OCI-LY1 (cell line): ENCODE data around the gene FNIP2.

Experiments
- H2AFZ ChIP-seq: fragments of 200-600 bp; sonication (generic), shearing (Covaris generic); 2 replicates; pipeline ENCODE4 v1.6.0; 2014; ENCODE audit warnings: antibody characterized with exemption, mild to moderate bottlenecking, low read length
- H3F3A ChIP-seq: fragments of 200-600 bp; sonication (generic), shearing (Covaris generic); 2 replicates; pipeline ENCODE4 v1.6.0; 2014; ENCODE audit warnings: mild to moderate bottlenecking, antibody characterized with exemption, low read length, moderate library complexity; ENCODE audit not compliant: insufficient read depth
- H3K27ac ChIP-seq: fragments of 200-600 bp; sonication (generic); 2 replicates; pipeline ENCODE4 v1.5.1; 2014; ENCODE audit warnings: low read length, mixed run types, mild to moderate bottlenecking, low read depth; ENCODE audit not compliant: poor library complexity, severe bottlenecking
- H3K27me3 ChIP-seq: fragments of 200-600 bp; sonication (generic); 2 replicates; pipeline ENCODE4 v1.6.0; 2014; ENCODE audit warnings: antibody characterized with exemption, mild to moderate bottlenecking, low read length, moderate library complexity; ENCODE audit not compliant: insufficient read depth
- H3K36me3 ChIP-seq: fragments of 200-600 bp; sonication (generic); 2 replicates; pipeline ENCODE4 v1.6.1; 2014; ENCODE audit warnings: mild to moderate bottlenecking, antibody characterized with exemption, low read length, moderate library complexity, mixed read lengths; ENCODE audit not compliant: insufficient read depth
- H3K4me1 ChIP-seq: fragments of 200-600 bp; sonication (generic); 2 replicates; pipeline ENCODE4 v1.5.1; 2014; ENCODE audit warnings: mild to moderate bottlenecking, low read length, moderate library complexity; ENCODE audit not compliant: insufficient read depth, severe bottlenecking
- H3K4me2 ChIP-seq: fragments of 200-600 bp; sonication (generic), shearing (Covaris generic); 2 replicates; pipeline ENCODE4 v1.6.1; 2014; ENCODE audit warnings: low read length
- H3K4me3 ChIP-seq: fragments of 200-600 bp; sonication (generic); 2 replicates; pipeline ENCODE4 v1.5.1; 2014; ENCODE audit warnings: low read length, low read depth, mild to moderate bottlenecking, mixed read lengths; ENCODE audit not compliant: poor library complexity, severe bottlenecking
- H3K79me2 ChIP-seq: fragments of 200-600 bp; shearing (Covaris generic); 2 replicates; pipeline ENCODE4 v1.6.1; 2016; ENCODE audit warnings: mixed run types, low read length, mixed read lengths; ENCODE audit not compliant: insufficient read depth
- H3K9ac ChIP-seq: fragments of 200-600 bp; sonication (generic), shearing (Covaris generic); 2 replicates; pipeline ENCODE4 v1.6.1; 2014; ENCODE audit warnings: mild to moderate bottlenecking, low read length, mixed read lengths
- H3K9me2 ChIP-seq: fragments of 200-600 bp; sonication (generic), shearing (Covaris generic); 2 replicates; pipeline ENCODE4 v1.6.1; 2014; ENCODE audit warnings: low read depth, mild to moderate bottlenecking, low read length, mixed read lengths
- H3K9me3 ChIP-seq: fragments of 200-600 bp; shearing (Covaris generic); 2 replicates; pipeline ENCODE4 v1.6.1; 2014; ENCODE audit warnings: low read length, mixed read lengths
- H4K20me1 ChIP-seq: fragments of 200-600 bp; sonication (generic), shearing (Covaris generic); 2 replicates; pipeline ENCODE4 v1.6.0; 2016; ENCODE audit warnings: mild to moderate bottlenecking, low read length; ENCODE audit not compliant: insufficient read depth
- EZH2 ChIP-seq: fragments of 200-600 bp; sonication (generic), shearing (Covaris generic); IDR thresholded peaks from 2 replicates; pipeline ENCODE4 v1.8.0; 2017; ENCODE audit warnings: borderline replicate concordance, mixed run types, mild to moderate bottlenecking, antibody characterized with exemption, low read length, moderate library complexity, mixed read lengths
- TF ChIP-seq, protein P1 (sequence below): fragments of 200-600 bp; sonication (generic), shearing (Covaris generic); IDR thresholded peaks from 2 replicates; pipeline ENCODE4 v1.5.1; 2017; ENCODE audit warnings: mild to moderate bottlenecking, antibody characterized with exemption, low read length, moderate library complexity, mixed read lengths

The FNIP2 gene

DNA sequence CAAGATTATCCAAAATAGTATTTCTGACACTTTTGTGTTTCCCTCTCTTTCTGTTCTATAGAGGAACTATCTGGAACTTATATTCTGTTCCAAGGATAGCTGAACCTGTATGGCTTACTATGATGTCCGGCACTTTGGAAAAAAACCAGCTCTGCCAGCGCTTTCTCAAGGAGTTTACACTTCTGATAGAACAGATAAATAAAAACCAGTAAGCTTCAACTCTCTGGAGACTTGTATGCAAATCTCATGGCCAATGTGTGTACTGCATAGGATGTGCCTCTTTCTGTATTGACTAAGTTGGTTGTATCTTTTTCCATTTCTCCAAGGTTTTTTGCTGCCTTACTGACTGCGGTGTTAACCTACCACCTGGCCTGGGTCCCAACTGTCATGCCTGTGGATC, 92.5 kb downstream of the FNIP2 start:
- Histone ChIP-seq H3K9ac (no peak overlapping the region), H3K9me2 (no peaks in the 10 kb centered on the region), H3K36me3 (no peaks in the 10 kb centered on the region), H3K4me1 (peaks cover 7% of the 10 kb centered on the region), H3K79me2 (no peaks in the 10 kb centered on the region), H4K20me1 (no peaks in the 10 kb centered on the region), H3K4me2 (no peak overlapping the region), H3F3A (no peaks in the 10 kb centered on the region), H3K9me3 (no peaks in the 10 kb centered on the region), H3K27me3 (no peaks in the 10 kb centered on the region), H3K4me3 (no peak overlapping the region), H2AFZ (no peak overlapping the region), H3K27ac (no peak overlapping the region)
- TF ChIP-seq EZH2: no peak
- TF ChIP-seq, protein P1, sequence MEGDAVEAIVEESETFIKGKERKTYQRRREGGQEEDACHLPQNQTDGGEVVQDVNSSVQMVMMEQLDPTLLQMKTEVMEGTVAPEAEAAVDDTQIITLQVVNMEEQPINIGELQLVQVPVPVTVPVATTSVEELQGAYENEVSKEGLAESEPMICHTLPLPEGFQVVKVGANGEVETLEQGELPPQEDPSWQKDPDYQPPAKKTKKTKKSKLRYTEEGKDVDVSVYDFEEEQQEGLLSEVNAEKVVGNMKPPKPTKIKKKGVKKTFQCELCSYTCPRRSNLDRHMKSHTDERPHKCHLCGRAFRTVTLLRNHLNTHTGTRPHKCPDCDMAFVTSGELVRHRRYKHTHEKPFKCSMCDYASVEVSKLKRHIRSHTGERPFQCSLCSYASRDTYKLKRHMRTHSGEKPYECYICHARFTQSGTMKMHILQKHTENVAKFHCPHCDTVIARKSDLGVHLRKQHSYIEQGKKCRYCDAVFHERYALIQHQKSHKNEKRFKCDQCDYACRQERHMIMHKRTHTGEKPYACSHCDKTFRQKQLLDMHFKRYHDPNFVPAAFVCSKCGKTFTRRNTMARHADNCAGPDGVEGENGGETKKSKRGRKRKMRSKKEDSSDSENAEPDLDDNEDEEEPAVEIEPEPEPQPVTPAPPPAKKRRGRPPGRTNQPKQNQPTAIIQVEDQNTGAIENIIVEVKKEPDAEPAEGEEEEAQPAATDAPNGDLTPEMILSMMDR: no peak

DNA sequence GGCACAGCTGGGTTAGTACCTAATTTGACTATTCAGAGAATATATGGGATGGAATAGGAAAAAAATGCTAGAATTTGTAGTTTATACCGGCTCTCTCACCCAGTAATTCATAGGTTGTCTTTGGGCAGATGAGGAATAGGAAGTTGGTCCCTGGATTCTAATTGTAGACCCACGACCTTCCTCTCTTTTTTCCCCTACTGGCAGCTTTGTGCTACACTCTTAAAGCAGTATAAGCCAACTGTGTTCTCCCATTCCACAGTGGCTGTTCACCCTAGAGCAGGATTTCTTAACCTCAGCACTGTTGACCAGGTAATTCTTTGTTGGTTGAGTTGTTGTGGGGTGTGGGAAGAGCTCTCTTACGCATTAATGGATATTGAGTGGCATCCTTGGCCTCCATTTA, 92.9 kb downstream of the FNIP2 start:
- Histone ChIP-seq H3K27me3 (no peaks in the 10 kb centered on the region), H3K9ac (no peak overlapping the region), H3K9me3 (no peaks in the 10 kb centered on the region), H3K27ac (no peak overlapping the region), H3K4me3 (no peak overlapping the region), H2AFZ (no peak overlapping the region), H3K4me1 (peaks cover 7% of the 10 kb centered on the region), H3F3A (no peaks in the 10 kb centered on the region), H3K4me2 (no peak overlapping the region), H3K36me3 (no peaks in the 10 kb centered on the region), H3K9me2 (no peaks in the 10 kb centered on the region), H4K20me1 (no peaks in the 10 kb centered on the region), H3K79me2 (no peaks in the 10 kb centered on the region)
- TF ChIP-seq EZH2: no peak
- TF ChIP-seq, protein P1: no peak

DNA sequence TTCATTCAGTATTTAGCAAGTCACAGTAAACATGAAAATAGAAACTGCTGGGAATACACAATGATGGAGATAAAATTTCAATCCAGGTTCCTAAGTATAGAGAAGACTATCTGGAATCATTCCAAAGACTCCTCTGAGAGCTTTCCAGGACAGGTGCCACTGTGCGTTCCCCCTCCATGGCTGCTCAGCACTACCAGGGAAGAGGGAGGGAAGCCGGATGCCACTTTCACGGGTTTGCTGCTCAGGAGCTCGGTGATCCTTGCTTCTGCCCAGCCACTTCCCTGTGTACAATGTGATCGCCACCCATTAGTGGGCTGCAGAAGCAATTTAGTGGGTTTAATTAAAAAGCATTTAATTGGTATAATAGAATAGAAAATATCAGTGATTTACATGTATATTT, 94.5 kb downstream of the FNIP2 start:
- no peak overlapping the region for H3K27ac ChIP-seq
- no peaks in the 10 kb centered on the region for H3K27me3 ChIP-seq
- H3K4me3 ChIP-seq: no peak overlapping the region
- H2AFZ ChIP-seq: no peak overlapping the region
- H3K4me1 ChIP-seq: peaks cover 7% of the 10 kb centered on the region
- no peaks in the 10 kb centered on the region for H3K9me3 ChIP-seq
- no peaks in the 10 kb centered on the region for H3F3A ChIP-seq
- H3K4me2 ChIP-seq: no peak overlapping the region
- no peaks in the 10 kb centered on the region for H3K79me2 ChIP-seq
- H4K20me1 ChIP-seq: no peaks in the 10 kb centered on the region
- H3K9me2 ChIP-seq: no peaks in the 10 kb centered on the region
- TF ChIP-seq EZH2: no peak
- TF ChIP-seq, protein P1: no peak
- no peaks in the 10 kb centered on the region for H3K36me3 ChIP-seq
- H3K9ac ChIP-seq: no peak overlapping the region
